Colonic mucosa (tissue), 4 donors: ENCODE data around the gene KRTAP20-3. TPM values are rescaled to one million over a fixed set of nuclear protein-coding genes. Genes with fewer than 3 reads are reported as not detected.

Source experiments
- DNase-seq: peaks from one replicate; pipeline ENCODE4 v3.0.0-alpha.2; 2020
- H3K27ac ChIP-seq: fragments of 200-600 bp; one replicate; pipeline ENCODE4 v1.8.0; 2021
- H3K27me3 ChIP-seq: fragments of 200-600 bp; one replicate; pipeline ENCODE4 v1.8.0; 2021
- H3K36me3 ChIP-seq: fragments of 200-600 bp; one replicate; pipeline ENCODE4 v1.8.0; 2021
- H3K4me1 ChIP-seq: fragments of 200-600 bp; one replicate; pipeline ENCODE4 v1.8.0; 2021; ENCODE audit warnings: mild to moderate bottlenecking
- H3K4me3 ChIP-seq: fragments of 200-600 bp; one replicate; pipeline ENCODE4 v1.8.0; 2021
- H3K9ac ChIP-seq, 2 donors: one replicate each; pipeline ENCODE4 v1.7.0; 2013; ENCODE audit warnings: control low read depth in 2 of 2, low read depth in 2 of 2, low read length in 2 of 2
- H3K9me3 ChIP-seq: fragments of 200-600 bp; one replicate; pipeline ENCODE4 v1.8.0; 2021
- intact Hi-C: fragments of 100-400 bp; cut with DNase I; formaldehyde crosslinking; loops from one replicate; pipeline ENCODE4 v1.14.1; 2022
- total RNA-seq, 2 donors: library from RNA; stranded (reverse); fragmentation: NEBNext Ultra II Directional in 1 of 2; extraction: Animal tissue kit (Norgen Biotek cat#: 25700) in 1 of 2; gene quantifications; one replicate each; pipeline ENCODE4 v1.2.1, GENCODE V29; 2021
- TF ChIP-seq, protein P1 (sequence below): fragments of 200-600 bp; IDR thresholded peaks from one replicate; pipeline ENCODE4 v1.8.0; 2022; ENCODE audit warnings: antibody characterized with exemption, mild to moderate bottlenecking
- donor health status: healthy.
- donor health status: DM: no; HTN: no; CAD: no.
- donor health status: DM: no; HTN: no; CAD: no.

The KRTAP20-3 gene
- total RNA-seq, 2 donors from 2014 or later, result not detected

DNA sequence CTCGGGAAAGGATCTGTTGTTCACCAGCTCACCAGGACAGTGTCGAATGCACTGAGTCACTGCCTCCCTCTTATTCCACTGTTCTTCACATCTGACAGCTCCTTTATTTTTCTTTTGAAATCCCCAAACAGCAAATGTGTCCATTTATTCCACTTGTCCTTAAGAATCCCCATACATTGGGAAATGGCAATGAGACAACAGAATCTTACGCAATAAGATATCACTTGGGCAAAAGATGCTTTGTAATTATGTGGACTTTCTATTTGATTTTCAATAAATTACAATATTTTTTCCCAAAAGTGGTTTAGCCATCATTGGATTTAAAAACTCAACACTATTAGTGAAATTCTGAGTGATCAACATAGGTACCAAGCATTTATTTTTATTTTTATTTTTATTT is 4.0 kb upstream of the KRTAP20-3 start:
- Histone ChIP-seq H3K4me1 (no peaks in the 10 kb centered on the region), H3K9ac (no peak overlapping the region), H3K27me3 (no peaks in the 10 kb centered on the region), H3K4me3 (no peak overlapping the region), H3K27ac (no peak overlapping the region), H3K9me3 (no peaks in the 10 kb centered on the region), H3K36me3 (no peaks in the 10 kb centered on the region)
- TF ChIP-seq, protein P1, sequence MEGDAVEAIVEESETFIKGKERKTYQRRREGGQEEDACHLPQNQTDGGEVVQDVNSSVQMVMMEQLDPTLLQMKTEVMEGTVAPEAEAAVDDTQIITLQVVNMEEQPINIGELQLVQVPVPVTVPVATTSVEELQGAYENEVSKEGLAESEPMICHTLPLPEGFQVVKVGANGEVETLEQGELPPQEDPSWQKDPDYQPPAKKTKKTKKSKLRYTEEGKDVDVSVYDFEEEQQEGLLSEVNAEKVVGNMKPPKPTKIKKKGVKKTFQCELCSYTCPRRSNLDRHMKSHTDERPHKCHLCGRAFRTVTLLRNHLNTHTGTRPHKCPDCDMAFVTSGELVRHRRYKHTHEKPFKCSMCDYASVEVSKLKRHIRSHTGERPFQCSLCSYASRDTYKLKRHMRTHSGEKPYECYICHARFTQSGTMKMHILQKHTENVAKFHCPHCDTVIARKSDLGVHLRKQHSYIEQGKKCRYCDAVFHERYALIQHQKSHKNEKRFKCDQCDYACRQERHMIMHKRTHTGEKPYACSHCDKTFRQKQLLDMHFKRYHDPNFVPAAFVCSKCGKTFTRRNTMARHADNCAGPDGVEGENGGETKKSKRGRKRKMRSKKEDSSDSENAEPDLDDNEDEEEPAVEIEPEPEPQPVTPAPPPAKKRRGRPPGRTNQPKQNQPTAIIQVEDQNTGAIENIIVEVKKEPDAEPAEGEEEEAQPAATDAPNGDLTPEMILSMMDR, result no peak
- DNase-seq, result no peak
- intact Hi-C loops, result no loop called here

DNA sequence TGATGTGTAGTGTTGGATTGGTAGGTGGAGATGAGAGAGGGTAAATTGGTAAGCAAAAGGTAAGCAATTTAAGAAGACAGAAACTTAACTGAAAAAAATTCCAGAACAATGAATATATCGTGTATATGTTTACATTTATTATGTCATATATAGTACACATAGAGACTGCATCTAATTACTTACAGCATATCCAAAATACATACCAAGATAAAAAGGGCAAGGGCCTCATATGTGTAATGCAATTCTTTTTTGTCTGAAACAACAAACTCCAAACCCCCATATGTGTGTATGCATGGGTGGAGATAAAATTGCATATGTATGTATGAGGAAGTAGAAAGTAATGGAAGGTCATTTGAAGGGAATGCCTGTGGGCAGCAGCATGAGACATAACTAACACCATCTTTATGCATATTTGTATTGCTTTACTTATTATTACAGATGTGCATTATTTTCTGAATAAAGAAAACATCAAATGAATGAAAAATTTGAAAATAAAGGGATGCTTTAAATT is 4.3 kb downstream of the KRTAP20-3 start:
- H3K27me3 ChIP-seq, result no peaks in the 10 kb centered on the region
- no peaks in the 10 kb centered on the region for H3K36me3 ChIP-seq
- H3K9me3 ChIP-seq, result no peaks in the 10 kb centered on the region
- H3K4me3 ChIP-seq, result no peak overlapping the region
- no peaks in the 10 kb centered on the region for H3K4me1 ChIP-seq
- DNase-seq, result no peak
- H3K9ac ChIP-seq, result no peak overlapping the region
- H3K27ac ChIP-seq, result no peak overlapping the region
- intact Hi-C loops, result no loop called here
- TF ChIP-seq, protein P1, result no peak

- intact Hi-C loops, result no loop called here
- TF ChIP-seq, protein P1, result no peak
- Histone ChIP-seq H3K27me3 (no peaks in the 10 kb centered on the region), H3K27ac (no peak overlapping the region), H3K9ac (no peak overlapping the region), H3K4me1 (no peaks in the 10 kb centered on the region), H3K4me3 (no peak overlapping the region), H3K9me3 (no peaks in the 10 kb centered on the region), H3K36me3 (no peaks in the 10 kb centered on the region)
- no peak for DNase-seq
These were observed 10.2 kb downstream of the KRTAP20-3 start for GRCh38 chr21:30652891-30653290.

- intact Hi-C loops, result no loop called here
- TF ChIP-seq, protein P1, result no peak
- H3K36me3 ChIP-seq, result no peaks in the 10 kb centered on the region
- no peak for DNase-seq
- no peaks in the 10 kb centered on the region for H3K27me3 ChIP-seq
- no peak overlapping the region for H3K4me3 ChIP-seq
- H3K4me1 ChIP-seq, result no peaks in the 10 kb centered on the region
- H3K9ac ChIP-seq, result no peak overlapping the region
- no peak overlapping the region for H3K27ac ChIP-seq
- H3K9me3 ChIP-seq, result no peaks in the 10 kb centered on the region
These were observed 26.1 kb downstream of the KRTAP20-3 start for GRCh38 chr21:30668776-30669175.

GRCh38 chr21:30672985-30673650 is 30.5 kb downstream of the KRTAP20-3 start:
- Histone ChIP-seq H3K9me3 (no peaks in the 10 kb centered on the region), H3K27me3 (no peaks in the 10 kb centered on the region), H3K36me3 (no peaks in the 10 kb centered on the region), H3K4me3 (no peak overlapping the region), H3K9ac (no peak overlapping the region), H3K27ac (no peak overlapping the region), H3K4me1 (no peaks in the 10 kb centered on the region)
- TF ChIP-seq, protein P1, result no peak
- DNase-seq, result no peak
- intact Hi-C loops, result no loop called here
